K562 (cell line): ENCODE measurements around the gene POMGNT1. TPM values are rescaled to one million over a fixed set of nuclear protein-coding genes. Genes with fewer than 3 reads are reported as not detected.

Source experiments
- ASH1L ChIP-seq: fragments of 450-650 bp; IDR thresholded peaks from 2 replicates; pipeline ENCODE4 v1.6.1; 2018; ENCODE audit warnings: borderline replicate concordance, mild to moderate bottlenecking, low read depth; ENCODE audit not compliant: partially characterized antibody
- CBFB ChIP-seq: sonication (generic); formaldehyde crosslinking; IDR thresholded peaks from 2 replicates; pipeline ENCODE4 v1.4.0; 2020; ENCODE audit warnings: mild to moderate bottlenecking, missing genetic modification reagents
- CBX2 ChIP-seq: fragments of 200-600 bp; sonication (generic); IDR thresholded peaks from one replicate; pipeline ENCODE4 v1.6.1; 2012; ENCODE audit warnings: mild to moderate bottlenecking, low read length, inconsistent platforms; ENCODE audit not compliant: insufficient read depth, poor library complexity, severe bottlenecking
- CGGBP1 ChIP-seq: fragments of 250-450 bp; sonication (Bioruptor Pico); IDR thresholded peaks from 2 replicates; pipeline ENCODE4 v1.9.0; 2021; ENCODE audit warnings: mild to moderate bottlenecking
- CREB3L1 ChIP-seq: fragments of 450-650 bp; IDR thresholded peaks from 2 replicates; pipeline ENCODE4 v1.6.1; 2014; ENCODE audit warnings: low read depth, mild to moderate bottlenecking, moderate library complexity, borderline replicate concordance
- CTBP1 ChIP-seq: fragments of 450-650 bp; IDR thresholded peaks from 2 replicates; pipeline ENCODE4 v1.6.1; 2016; ENCODE audit warnings: borderline replicate concordance
- CXXC5 ChIP-seq: fragments of 250-450 bp; sonication (Bioruptor Pico); IDR thresholded peaks from 2 replicates; pipeline ENCODE4 v1.8.0; 2022; ENCODE audit warnings: inconsistent platforms, mild to moderate bottlenecking, moderate library complexity
- ETS1 ChIP-seq: conservative IDR thresholded peaks from 2 replicates; pipeline ENCODE4 v1.6.1; 2011; ENCODE audit warnings: low read depth, mild to moderate bottlenecking, low read length; ENCODE audit not compliant: control insufficient read depth
- MLX ChIP-seq, 2 experiments: fragments of 450-650 bp in 1 of 2; sonication (generic) in 1 of 2; formaldehyde crosslinking; conservative IDR thresholded peaks; 2 replicates each; pipeline versions ENCODE4 v1.4.0 to v1.8.1; 2020 to 2022; ENCODE audit warnings: mild to moderate bottlenecking in 1 of 2, missing genetic modification reagents in 1 of 2
- NFRKB ChIP-seq: fragments of 450-650 bp; IDR thresholded peaks from 2 replicates; pipeline ENCODE4 v1.6.1; 2016; ENCODE audit warnings: low read depth
- PKNOX1 ChIP-seq: fragments of 450-650 bp; IDR thresholded peaks from 2 replicates; pipeline ENCODE4 v1.6.1; 2016
- STAT6 ChIP-seq: sonication (generic); formaldehyde crosslinking; IDR thresholded peaks from 2 replicates; pipeline ENCODE4 v1.8.1; 2023; ENCODE audit warnings: mild to moderate bottlenecking, missing genetic modification reagents
- TEAD1 ChIP-seq, 2 experiments: fragments of 450-650 bp in 1 of 2; sonication (generic) in 1 of 2; formaldehyde crosslinking; IDR thresholded peaks; 2 replicates each; pipeline versions ENCODE4 v1.4.0 to v1.8.0; 2020 to 2022; ENCODE audit warnings: mild to moderate bottlenecking in 2 of 2, missing genetic modification reagents in 1 of 2
- YBX1 ChIP-seq: fragments of 450-650 bp; IDR thresholded peaks from 2 replicates; pipeline ENCODE4 v1.7.1; 2016; ENCODE audit warnings: mild to moderate bottlenecking
- ZC3H4 ChIP-seq: sonication (generic); formaldehyde crosslinking; IDR thresholded peaks from 2 replicates; pipeline ENCODE4 v1.9.0; 2021; ENCODE audit warnings: missing genetic modification reagents, borderline replicate concordance
- ZNF140 ChIP-seq: fragments of 250-450 bp; sonication (Bioruptor Pico); IDR thresholded peaks from 2 replicates; pipeline ENCODE4 v1.8.0; 2021; ENCODE audit warnings: moderate library complexity, mild to moderate bottlenecking, inconsistent platforms
- ZNF239 ChIP-seq: fragments of 250-450 bp; sonication (Bioruptor Pico); IDR thresholded peaks from 2 replicates; pipeline ENCODE4 v1.4.0; 2020; ENCODE audit warnings: mild to moderate bottlenecking
- ZNF551 ChIP-seq: fragments of 250-450 bp; sonication (Bioruptor Pico); IDR thresholded peaks from 2 replicates; pipeline ENCODE4 v1.5.0; 2021; ENCODE audit warnings: mild to moderate bottlenecking, moderate library complexity
- ZNF696 ChIP-seq: fragments of 250-450 bp; sonication (Bioruptor Pico); conservative IDR thresholded peaks from 2 replicates; pipeline ENCODE4 v1.4.0; 2020; ENCODE audit warnings: mild to moderate bottlenecking, moderate library complexity
- ZNF764 ChIP-seq: fragments of 250-450 bp; sonication (Bioruptor Pico); IDR thresholded peaks from 2 replicates; pipeline ENCODE4 v1.4.0; 2020; ENCODE audit warnings: low read depth, mild to moderate bottlenecking, moderate library complexity
- polyA plus RNA-seq, 8 experiments: library from polyadenylated mRNA; depleted of rRNA in 4 of 8; stranded (reverse) in 5 of 8; unstranded in 3 of 8; fragments of >200 nt; fragmentation: Nextera tagmentation in 2 of 8; fragmentation: Illumina TruSeq in 1 of 8; extraction: Ambion mirVana in 2 of 8; extraction: Trizol in 1 of 8; gene quantifications; 2 replicates each; pipeline versions ENCODE4 v1.2.1 to v1.2.3, GENCODE V29; 2011 to 2014; ENCODE audit warnings: inconsistent platforms in 1 of 8, missing spikeins in 1 of 8
- total RNA-seq, 7 experiments: library from RNA; depleted of rRNA in 6 of 7; stranded (reverse); fragments of >200 nt in 6 of 7; fragmentation: Illumina TruSeq in 2 of 7; extraction: Trizol in 2 of 7; gene quantifications; 2 replicates each; pipeline versions ENCODE4 v1.2.1 to v1.2.3, GENCODE V29; 2011 to 2021; ENCODE audit warnings: low replicate concordance in 1 of 7

Gene POMGNT1
- total and polyA plus RNA-seq, 9 of the 15 experiments (the other 6 are each of a cell fraction or from before 2014, with no cell fraction given), result 14.1 to 58.9 (median 37.8) TPM

- TF ChIP-seq ETS1 (0 out of 2 replicates have a peak, but pooled peaks have one; percentile 23), YBX1 (no peak), ZNF696 (CRISPR knock-in tag) (no peak), STAT6 (CRISPR knock-in tag) (no peak), CTBP1 (no peak; the same call in 1 of the 2 replicates), CGGBP1 (CRISPR knock-in tag) (peak; percentile 81; the same call in 1 of the 2 replicates), CBFB (CRISPR knock-in tag) (no peak), PKNOX1 (no peak), MLX (CRISPR knock-in tag; conservative IDR thresholded peaks at IDR 0.05) (no peak), NFRKB (peak; percentile 55; the same call in 1 of the 2 replicates), ZNF551 (no peak), ZNF239 (CRISPR knock-in tag) (no peak), ZNF140 (no peak), ZC3H4 (CRISPR knock-in tag) (peak; percentile 26; the same call in 1 of the 2 replicates), TEAD1 (CRISPR knock-in tag; IDR thresholded peaks at IDR 0.05) (no peak), CBX2 (no peak), CREB3L1 (no peak), ASH1L (no peak), CXXC5 (CRISPR knock-in tag) (peak; percentile 71), ZNF764 (CRISPR knock-in tag) (no peak)
Measured at GRCh38 chr1:46197964-46198811, at the start of gene POMGNT1 (continued).
